Activated gamma-delta T cell treated with anti-CD3 and anti-CD28 coated beads, Interleukin-2, amount 50 U/mL, for 16 hours (primary cell): ENCODE results near the gene MIDN.
"Not testable (repeated sequence)": the region's sequence is repeated elsewhere in the genome, so short reads cannot be mapped to it uniquely, and the experiment has no call there.

Experiments
- DNase-seq: peaks from one replicate; pipeline ENCODE4 v3.0.0-alpha.2; 2020; ENCODE audit warnings: low read depth

MIDN gene

DNA sequence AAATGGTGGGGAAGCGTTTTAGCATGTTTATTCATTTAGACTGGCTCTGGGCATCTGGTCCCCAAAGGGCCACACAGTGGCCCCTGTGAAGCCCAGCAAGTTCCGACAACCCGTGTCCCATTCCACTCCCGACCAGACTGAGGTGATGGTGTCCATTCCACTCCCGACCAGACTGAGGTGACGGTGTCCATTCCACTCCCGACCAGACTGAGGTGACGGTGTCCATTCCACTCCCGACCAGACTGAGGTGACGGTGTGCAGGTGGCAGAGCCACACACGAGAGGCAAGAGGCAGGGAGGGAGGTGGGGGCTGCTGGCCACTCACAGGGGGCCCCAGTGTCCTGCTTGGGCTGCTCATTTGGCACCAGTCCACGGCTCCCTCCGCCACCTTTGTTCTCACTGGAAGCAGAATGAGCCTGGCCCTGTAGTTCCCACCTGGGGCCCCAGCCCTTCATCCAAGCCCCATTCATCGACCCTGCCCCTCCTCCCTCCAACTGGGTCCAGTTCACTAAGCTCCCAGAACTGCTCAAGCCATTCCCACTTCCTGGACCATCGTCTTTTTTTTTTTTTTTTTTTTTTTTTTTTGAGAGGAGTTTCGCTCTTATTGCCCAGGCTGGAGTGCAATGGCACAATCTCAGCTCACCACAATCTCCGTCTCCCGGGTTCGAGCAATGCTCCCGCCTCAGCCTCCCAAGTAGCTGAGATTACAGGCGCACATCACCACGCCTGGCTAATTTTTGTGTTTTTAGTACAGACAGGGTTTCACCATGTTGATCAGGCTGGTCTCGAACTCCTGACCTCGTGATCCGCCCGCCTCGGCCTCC, 1.9 kb upstream of the MIDN start:
- not testable (repeated sequence) for DNase-seq

DNA sequence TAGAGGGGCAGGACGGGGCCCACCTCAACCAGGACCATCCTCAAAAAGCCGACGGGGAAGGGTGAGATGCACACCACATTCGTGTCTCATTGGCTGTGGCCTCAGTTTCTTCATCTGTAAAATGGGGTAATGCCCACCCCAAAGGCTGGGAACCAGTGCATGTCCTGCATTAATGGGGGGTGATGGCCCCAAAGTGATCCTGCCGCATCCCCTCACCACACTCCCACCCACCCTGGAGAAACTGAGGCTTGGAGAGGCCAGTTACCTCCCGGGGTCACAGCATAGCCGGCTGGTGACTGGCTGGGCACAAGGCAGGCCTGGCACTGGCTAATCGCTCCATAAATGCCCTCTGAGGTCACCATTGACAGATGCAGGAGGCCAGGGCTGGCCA, 640 bp upstream of the MIDN start:
- no peak for DNase-seq

DNA sequence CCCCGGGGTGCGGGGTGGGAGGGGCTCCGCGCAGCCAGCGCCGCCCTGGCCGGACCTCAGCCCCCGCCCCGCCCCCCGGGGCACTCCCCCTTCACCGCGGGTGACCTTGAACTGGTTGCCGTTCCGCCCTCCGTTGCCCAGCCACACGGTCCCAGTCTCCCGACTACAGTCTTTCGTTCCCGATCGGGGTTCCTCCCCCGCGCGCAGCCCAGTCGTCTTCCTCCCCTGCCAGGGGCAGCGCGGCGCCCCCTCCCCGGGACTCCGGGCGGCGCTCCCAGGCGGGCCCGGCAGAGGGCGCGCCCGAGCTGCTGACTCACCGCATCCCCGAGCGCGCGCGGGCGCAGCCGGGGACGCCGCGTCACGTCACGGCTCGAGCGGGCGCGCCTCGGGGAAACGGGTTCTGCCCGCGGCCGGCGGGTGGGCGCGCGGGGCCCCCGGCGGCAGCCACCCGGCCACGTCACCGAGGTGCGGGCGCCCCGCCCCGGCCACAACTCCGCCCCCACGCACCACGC, 459 bp downstream of the MIDN start:
- peak; percentile 74 for DNase-seq

DNA sequence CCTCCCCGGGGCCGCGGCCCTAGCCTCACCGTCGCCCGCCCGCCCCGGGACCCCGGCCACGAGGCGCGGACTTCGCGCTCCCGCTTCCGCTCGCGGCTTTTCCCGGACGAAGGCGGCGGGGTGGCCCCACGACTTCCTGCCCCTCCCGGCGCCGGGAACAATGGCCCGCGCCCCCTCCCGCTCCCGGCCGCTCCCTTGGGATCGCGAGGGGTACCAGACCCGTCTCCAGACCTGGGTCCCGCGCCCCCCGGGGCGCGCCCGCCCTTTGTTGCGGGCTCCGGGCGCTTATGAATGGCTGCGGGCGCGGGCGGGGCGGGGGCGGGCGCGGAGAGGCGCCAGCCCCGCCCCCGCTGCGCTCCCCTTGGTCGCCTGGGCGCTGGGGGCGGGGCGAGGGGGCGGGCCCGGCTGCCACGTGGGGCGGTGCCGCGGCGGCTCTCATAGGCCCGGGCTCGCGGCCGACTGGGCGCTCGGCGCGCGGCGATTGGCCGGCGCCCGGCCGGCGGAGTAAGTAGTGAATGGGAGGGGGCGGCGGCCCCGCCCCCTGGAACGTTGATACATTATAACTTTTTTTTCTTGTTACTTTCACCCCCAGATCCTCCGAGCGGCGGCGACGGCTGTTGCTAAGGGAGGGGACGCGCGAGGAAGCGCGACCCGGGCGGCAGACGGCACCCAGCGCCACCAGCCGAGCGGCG, 1.1 kb downstream of the MIDN start:
- DNase-seq = peak; percentile 88

DNA sequence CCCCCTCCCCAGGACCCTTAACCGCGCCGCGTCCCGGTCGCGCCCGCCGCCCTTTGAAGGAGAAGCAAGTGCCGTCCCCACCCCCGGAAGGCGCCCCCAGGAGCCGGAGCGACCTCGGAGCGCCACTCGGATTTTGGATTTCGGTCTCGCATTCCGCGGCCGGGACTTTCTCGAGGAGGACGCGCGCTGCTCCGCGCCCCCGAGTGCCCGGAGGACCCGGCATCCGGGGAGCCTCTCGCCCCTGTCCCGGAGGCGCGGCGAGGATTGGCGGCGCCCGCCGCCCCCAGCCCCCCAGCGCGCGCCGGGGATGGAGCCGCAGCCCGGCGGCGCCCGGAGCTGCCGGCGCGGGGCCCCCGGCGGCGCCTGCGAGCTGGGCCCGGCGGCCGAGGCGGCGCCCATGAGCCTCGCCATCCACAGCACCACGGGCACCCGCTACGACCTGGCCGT, 1.6 kb downstream of the MIDN start:
- no peak for DNase-seq

DNA sequence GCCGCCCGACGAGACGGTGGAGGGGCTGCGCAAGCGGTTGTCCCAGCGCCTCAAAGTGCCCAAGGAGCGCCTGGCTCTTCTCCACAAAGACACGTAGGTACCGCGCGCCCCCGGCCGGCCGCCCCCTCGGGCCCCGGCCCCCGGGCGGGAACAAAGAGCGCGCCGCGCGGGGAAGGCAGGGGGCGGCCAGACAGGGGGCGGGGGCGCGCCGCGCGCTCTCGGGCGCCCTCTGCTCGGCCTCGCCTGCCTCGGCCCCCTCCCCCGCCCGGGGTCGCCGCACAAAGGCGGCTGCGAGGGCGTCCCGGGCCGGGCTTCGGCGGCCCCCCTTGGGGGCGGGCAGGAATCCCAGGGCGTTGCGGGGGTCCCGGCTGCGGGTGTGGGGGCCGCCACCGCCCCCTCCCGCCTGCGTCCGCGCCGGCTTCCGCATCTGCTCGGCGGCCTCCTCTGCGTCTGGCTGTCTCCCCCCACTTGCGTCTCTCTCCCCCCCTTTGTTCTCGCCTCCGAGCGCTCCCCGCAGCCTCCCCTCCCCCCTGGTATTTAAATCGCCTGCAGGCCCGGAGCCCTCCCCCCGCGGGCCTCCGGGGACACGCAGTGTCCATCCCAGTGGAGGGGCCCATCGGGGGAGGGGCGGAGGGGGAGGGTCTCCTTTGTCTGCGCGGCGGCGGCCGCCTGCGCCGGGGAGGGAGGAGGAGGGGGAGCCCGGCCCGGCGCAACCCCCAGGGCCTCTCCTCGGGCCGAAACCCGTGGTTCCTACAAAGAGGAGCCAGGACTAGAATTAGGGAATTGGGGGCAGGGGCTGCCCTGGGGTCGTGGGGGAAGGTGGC, 2.3 kb downstream of the MIDN start:
- peak; percentile 43 for DNase-seq

DNA sequence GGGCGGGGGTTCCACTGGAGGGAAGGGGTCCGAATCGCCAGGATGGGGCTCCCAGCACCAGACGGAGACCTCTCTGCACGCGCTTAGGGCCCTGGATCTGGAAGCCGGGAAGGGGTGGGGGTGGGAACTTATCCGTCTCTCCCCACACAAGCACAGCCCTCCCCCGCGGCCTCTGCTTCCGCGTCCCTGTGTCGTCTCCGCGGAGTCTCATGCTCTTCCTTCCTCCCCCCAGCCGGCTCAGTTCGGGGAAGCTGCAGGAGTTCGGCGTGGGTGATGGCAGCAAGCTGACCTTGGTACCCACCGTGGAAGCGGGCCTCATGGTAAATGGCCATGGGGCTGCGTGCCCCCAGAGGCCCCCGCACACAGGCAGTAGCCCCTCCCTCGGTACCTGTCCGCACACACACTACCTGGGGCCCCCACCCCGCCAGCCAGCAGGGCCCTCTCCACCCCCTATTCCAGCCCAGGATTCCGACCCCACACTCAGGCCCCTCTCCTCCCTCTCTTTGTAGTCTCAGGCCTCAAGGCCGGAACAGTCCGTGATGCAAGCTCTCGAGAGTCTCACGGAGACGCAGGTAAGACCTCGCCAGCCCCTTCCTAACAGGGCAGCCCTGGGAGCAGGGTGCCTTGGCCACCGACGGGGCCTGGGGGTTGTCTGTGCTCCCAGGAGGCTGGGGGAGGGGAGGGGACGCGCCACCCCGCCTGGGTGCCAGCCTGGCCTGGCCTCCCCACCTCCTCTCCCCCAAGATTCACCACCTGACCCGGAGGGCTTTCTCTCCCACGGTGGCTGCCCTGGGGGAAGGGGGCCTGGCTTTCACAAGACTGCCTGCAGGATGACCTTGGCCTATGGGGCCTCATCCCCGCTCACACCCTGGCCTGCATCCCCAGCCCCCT, 3.2 kb downstream of the MIDN start:
- no peak for DNase-seq

DNA sequence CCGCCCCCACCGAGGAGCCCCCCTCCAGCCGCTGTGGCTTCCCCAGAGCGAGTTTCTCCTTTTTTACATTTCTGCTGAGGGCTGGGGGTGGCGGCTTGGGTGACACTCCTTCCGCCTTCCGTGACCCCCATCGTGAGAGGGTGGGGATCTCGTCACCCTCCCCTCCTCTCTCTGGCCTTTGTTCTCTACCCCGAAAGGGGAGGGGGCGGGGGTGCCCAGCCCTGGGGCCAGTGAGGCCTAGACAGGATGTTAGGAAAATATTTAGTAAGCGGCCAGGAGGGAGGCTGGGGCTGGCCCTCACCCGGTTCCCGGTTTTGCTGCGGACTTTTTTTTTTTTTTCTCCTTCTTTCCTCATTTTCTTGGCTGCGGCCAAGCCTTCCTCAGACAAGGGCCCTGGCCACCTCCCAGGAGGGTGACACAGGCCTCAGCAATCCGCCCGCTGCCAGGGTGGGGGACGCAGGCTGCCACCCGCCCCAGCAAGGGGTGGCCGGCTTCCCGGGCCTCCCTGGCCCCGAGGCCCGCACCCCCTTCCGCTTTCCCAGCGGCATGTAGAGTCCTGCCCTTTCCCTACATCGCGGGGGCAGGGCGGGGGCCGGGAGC, 3.9 kb downstream of the MIDN start:
- DNase-seq = peak; percentile 65

DNA sequence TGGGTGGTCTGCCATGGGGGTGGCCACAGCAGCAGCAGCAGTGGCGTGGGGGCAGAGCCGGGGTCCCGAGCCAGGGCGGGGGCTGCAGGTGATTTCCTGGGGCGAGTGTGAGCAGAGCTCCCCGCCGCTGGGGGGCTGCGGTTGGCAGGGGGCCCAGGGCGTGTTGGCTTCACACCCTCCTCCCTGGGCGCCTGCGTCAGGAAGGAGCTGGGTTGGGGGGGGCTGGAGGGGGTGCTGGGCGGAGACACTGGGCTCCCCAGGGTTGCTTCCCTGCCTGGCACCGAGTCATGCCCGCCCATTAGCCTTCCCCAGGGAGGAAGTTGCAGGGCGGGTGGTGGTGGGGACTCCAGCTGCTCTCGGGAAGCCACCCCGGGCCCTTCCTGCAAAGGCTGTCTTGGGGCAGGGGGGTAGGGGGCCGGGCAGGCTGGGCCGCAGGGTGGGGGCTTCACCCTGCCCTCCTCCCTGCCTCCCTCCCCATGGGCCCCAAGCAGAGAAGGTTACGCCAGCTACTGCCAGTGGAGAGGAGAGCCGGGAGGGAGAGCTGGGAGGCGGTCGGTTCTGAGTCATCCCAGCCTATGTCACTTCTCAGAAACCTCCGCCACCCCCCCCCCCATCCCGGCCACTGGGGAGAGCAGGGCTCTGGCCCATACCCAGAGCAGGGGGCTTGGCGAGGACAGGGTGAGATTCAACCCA, 4.6 kb downstream of the MIDN start:
- peak; percentile 66 for DNase-seq

DNA sequence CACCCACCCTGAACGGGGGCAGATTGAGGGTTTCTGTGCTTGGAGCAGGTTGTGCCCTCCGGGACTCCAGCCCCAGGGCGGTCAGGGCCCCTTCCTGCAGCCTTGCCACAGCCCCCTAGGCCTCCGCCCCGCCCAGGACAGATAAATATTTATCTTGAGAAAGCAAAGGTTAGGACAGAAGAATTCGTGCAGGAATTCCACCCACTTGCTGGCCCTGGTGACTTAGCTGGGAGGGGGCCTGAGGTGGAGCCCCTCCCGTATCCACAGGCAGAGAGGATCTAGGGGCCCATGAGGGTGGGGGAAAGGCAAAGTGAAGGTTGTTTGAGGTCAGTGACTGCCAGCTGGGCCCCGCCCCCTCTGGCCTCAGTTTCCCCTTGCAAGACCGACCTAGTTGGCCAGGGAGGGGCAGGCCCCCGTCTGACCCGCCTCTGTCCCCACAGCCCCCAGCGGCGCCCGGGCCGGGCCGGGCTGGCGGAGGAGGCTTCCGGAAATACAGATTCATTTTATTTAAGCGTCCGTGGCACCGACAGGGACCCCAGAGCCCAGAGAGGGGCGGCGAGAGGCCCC, 5.2 kb downstream of the MIDN start:
- DNase-seq = no peak

DNA sequence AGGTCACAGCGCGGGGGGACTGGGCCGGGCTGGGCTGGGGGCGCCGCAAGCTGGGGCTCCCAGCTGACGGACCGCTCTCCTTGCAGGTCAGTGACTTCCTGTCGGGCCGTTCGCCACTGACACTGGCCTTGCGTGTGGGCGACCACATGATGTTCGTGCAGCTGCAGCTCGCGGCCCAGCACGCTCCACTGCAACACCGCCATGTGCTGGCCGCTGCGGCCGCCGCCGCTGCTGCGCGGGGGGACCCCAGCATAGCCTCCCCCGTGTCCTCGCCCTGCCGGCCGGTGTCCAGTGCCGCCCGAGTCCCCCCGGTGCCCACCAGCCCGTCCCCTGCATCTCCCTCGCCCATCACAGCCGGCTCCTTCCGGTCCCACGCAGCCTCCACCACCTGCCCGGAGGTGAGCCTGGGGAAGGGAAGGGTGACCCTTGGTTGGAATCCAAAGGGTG, 5.7 kb downstream of the MIDN start:
- DNase-seq = no peak

DNA sequence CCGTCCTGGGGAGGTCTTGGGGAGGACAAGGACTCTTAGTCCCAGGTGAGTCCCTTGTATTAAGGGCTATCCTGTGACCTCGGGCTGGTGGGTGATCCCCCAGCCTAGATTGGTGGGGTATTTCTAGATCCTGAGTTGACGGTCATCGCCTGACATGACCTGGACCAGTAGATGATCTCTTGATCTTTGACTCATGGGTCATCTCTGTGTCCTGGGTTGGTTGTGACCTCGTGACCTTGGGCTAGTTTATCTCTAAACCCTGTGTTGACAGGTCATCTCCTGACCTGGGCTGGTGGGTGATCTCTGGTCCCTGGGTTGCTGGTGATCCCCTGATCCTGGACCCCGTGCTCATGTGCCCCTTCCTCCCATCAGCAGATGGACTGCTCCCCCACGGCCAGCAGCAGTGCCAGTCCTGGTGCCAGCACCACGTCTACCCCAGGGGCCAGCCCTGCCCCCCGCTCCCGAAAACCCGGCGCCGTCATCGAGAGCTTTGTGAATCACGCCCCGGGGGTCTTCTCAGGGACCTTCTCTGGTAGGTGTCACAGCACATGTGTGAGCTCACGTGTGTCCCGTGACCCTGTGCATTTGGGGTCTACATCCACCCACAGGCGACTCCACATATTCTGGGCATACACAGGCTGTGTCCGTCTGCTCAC, 6.3 kb downstream of the MIDN start:
- no peak for DNase-seq

DNA sequence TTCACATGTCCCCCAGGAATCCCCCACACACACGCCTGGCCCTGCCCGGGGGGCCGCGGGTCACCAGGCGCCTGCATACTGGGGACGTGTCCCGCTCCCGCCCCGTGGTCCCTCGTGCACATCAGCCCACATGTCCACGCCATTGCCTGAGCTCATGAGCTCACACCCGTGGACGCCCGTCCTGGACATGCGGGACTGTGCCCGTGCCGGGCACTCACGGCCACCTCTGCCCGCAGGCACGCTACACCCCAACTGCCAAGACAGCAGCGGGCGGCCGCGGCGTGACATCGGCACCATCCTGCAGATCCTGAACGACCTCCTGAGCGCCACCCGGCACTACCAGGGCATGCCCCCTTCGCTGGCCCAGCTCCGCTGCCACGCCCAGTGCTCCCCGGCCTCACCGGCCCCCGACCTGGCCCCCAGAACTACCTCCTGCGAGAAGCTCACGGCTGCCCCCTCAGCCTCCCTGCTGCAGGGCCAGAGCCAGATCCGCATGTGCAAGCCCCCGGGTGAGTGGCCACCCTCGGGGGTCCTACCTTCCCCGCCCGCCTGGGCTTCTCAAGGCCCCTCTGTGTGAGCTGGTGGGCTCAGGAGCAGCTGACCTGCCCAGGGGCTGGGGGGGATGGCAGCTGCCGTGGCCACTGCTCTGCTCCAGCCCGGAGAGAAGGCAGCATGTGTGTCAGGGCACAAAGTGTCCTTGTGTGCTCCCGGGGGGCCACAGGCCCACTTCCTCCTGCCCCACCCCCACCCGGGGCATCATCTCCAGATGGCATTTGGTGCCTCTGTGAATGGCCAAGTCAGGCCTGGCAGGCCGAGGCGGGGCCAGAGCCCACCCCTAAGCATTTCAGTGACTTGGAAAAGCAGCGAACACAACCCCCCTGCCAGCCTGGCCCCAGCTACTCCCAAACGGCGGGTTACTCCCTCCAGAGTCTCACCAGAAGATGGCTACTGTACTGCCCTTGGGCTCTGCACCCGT, 7.1 kb downstream of the MIDN start:
- no peak for DNase-seq

DNA sequence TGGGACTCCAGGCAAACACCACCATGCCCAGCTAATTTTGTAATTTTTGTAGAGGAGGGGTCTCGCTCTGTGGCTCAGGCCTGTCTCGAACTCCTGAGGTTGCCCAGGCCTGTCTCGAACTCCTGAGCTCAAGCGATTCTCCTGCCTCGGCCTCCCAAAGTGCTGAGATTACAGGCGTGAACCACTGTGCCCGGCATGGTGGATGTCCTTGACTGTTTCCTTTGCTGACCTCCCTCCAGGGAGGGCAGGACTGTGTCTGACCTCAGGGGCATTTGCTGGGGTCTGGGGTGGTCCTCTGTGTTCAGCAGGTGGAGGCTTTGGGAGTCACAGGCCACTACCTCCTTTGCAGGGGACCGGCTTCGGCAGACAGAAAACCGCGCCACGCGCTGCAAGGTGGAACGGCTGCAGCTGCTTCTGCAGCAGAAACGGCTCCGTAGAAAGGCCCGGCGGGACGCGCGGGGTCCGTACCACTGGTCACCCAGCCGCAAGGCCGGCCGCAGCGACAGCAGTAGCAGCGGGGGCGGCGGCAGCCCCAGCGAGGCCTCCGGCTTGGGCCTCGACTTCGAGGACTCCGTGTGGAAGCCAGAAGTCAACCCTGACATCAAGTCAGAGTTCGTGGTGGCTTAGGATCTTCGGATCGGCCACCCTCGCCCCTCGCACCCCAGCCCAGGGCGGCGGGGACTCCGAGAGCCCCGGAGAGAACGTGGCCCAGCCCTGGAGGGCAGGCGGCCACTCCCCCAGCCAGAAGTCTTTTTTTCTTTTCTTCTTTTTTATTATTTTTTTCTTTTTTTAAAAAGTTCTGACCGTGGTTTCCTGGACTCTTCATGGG, 8.5 kb downstream of the MIDN start:
- no peak for DNase-seq

DNA sequence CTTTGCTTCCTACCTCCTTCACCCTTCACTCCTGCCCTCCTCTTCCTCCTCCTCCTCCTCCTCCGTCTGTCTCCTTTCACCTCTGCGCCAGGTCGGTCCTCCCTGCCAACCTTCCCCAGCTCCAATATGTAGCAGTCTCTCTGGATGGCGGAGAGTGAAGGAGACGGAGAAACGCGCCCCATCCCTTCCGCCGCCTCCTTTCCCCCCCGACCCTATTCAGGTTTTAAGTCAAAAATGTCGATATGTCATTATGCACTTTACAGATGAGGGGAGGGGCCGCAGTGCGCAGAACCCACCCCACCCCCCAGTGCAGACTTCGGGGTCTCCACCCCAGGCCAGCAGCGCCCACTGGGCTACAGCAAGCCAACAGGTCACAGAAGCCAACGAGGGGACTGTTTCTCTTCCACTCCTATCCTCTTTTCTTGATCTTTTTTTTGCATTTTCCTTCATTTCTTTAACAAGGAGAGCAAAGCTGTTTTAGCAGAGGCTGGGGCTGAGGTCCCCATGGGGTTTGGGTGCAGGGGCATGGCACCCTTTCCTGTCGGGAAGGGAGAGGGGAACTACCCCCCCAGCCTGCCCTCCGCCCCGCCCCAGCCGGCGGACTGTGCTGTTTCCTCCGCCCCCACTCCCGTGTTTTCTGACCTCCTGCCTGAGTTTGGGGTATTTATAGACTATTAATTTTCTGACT, 9.2 kb downstream of the MIDN start:
- no peak for DNase-seq

DNA sequence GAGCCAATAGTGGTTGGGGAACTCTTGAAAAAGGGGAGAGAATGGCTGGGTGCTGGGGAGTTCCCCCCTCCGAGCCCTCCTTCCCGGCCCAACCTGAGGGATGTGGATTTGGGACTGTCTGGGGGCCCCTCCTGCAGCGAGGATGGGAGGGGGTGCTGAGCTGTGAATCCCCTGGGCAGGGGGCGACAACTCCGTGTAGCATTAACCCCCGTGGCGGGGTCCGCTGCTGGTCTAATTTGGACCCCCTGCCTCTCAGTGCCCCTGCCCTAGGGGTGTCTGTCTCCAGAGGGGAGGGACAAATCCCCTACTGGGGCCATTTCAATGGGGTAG, 9.7 kb downstream of the MIDN start:
- DNase-seq = no peak

DNA sequence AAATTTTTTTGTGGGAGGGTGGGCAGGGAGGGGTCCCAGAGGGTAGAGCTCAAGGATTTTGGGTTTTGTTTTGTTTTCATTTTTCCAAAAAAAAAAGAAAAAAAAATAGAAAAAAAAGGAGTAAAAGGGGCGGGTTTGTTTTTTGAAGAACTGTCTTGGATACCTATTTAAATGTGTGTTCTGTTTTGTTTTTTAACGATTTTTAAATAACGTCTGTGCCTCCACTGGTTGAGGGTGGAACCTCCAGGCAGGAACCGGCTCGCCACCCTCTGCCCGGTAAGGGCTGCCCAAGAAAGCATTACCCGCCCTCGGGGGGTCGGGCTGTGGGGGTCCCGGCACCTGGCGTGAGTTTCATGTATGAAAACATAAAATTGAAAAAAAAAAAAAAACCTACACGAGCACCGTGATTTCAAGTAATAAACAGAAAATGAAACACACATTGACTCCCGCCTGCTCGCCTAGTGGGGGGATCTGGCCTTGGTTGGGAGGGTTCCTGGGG, 10.4 kb downstream of the MIDN start:
- DNase-seq = no peak
